K562 (cell line): Measurements from ENCODE around the gene SETD5. TPM values are rescaled to one million over a fixed set of nuclear protein-coding genes. Genes with fewer than 3 reads are reported as not detected.

ENCODE experiments used
- EHMT2 ChIP-seq: fragments of 450-650 bp; IDR thresholded peaks from 2 replicates; pipeline ENCODE4 v1.6.1; 2018; ENCODE audit warnings: antibody characterized with exemption
- FOXM1 ChIP-seq, 2 experiments: fragments of 450-650 bp in 1 of 2; sonication (generic) in 1 of 2; formaldehyde crosslinking in 1 of 2; IDR thresholded peaks; 2 replicates each; pipeline versions ENCODE4 v1.6.1 to v1.9.0; 2017 to 2022; ENCODE audit warnings: low read depth in 2 of 2, mild to moderate bottlenecking in 2 of 2, missing genetic modification reagents in 1 of 2, moderate library complexity in 1 of 2
- HMBOX1 ChIP-seq: sonication (generic); IDR thresholded peaks from 2 replicates; pipeline ENCODE4 v1.6.1; 2016
- JUND ChIP-seq, 2 experiments: IDR thresholded peaks; 2 replicates in 1 of 2; 3 replicates in 1 of 2; pipeline ENCODE4 v1.6.1; 2011; ENCODE audit warnings: borderline replicate concordance in 2 of 2, low read depth in 2 of 2, low read length in 2 of 2, improper control_type of control experiment in 1 of 2, missing biosample characterization in 1 of 2, missing genetic modification characterization in 1 of 2, missing genetic modification reagents in 1 of 2
- MNT ChIP-seq, 2 experiments: fragments of 450-650 bp; conservative IDR thresholded peaks; 2 replicates each; pipeline ENCODE4 v1.6.1; 2017; ENCODE audit warnings: mild to moderate bottlenecking in 2 of 2, moderate library complexity in 2 of 2
- PKNOX1 ChIP-seq: fragments of 450-650 bp; IDR thresholded peaks from 2 replicates; pipeline ENCODE4 v1.6.1; 2016
- POLR2AphosphoS5 ChIP-seq: IDR thresholded peaks from 2 replicates; pipeline ENCODE4 v1.6.1; 2011; ENCODE audit warnings: mild to moderate bottlenecking, low read depth, low read length, moderate library complexity; ENCODE audit not compliant: control insufficient read depth, insufficient read depth
- SOX6 ChIP-seq: fragments of 450-650 bp; IDR thresholded peaks from 2 replicates; pipeline ENCODE4 v1.6.1; 2014; ENCODE audit warnings: mild to moderate bottlenecking
- ZBED1 ChIP-seq: IDR thresholded peaks from 2 replicates; pipeline ENCODE4 v1.6.1; 2014
- polyA plus RNA-seq, 8 experiments: library from polyadenylated mRNA; depleted of rRNA in 4 of 8; stranded (reverse) in 5 of 8; unstranded in 3 of 8; fragments of >200 nt; fragmentation: Nextera tagmentation in 2 of 8; fragmentation: Illumina TruSeq in 1 of 8; extraction: Ambion mirVana in 2 of 8; extraction: Trizol in 1 of 8; gene quantifications; 2 replicates each; pipeline versions ENCODE4 v1.2.1 to v1.2.3, GENCODE V29; 2011 to 2014; ENCODE audit warnings: inconsistent platforms in 1 of 8, missing spikeins in 1 of 8
- total RNA-seq, 7 experiments: library from RNA; depleted of rRNA in 6 of 7; stranded (reverse); fragments of >200 nt in 6 of 7; fragmentation: Illumina TruSeq in 2 of 7; extraction: Trizol in 2 of 7; gene quantifications; 2 replicates each; pipeline versions ENCODE4 v1.2.1 to v1.2.3, GENCODE V29; 2011 to 2021; ENCODE audit warnings: low replicate concordance in 1 of 7

SETD5 gene
- total and polyA plus RNA-seq, 9 of the 15 experiments (the other 6 are each of a cell fraction or from before 2014, with no cell fraction given) = 20.8 to 135 (median 87.2) TPM

GRCh38 chr3:9361691-9362388, 35.6 kb upstream of the SETD5 start (continued):
- peak; percentile 68; the same call in 1 of the 2 replicates for TF ChIP-seq EHMT2
- peak; percentile 77 for TF ChIP-seq HMBOX1
- TF ChIP-seq MNT (conservative IDR thresholded peaks at IDR 0.05) = 0 out of 4 replicates have a peak, but pooled peaks of 1 of the 2 experiments have one; percentile 14
- peak; percentile 37; the same call in 1 of the 2 replicates for TF ChIP-seq JUND (IDR thresholded peaks at IDR 0.05; ENCODE audit: borderline replicate concordance, low read depth, low read length)
- TF ChIP-seq JUND (tag; IDR thresholded peaks at IDR 0.05; ENCODE audit: borderline replicate concordance, low read depth, low read length) = peak; percentile 28; the same call in 1 of the 3 replicates
- peak; percentile 35; the same call in 1 of the 2 replicates for TF ChIP-seq POLR2AphosphoS5
- TF ChIP-seq ZBED1 = no peak
- TF ChIP-seq FOXM1 (IDR thresholded peaks at IDR 0.05; ENCODE audit: low read depth) = peak; percentile 34; the same call in 1 of the 2 replicates
- TF ChIP-seq FOXM1 (CRISPR knock-in tag; IDR thresholded peaks at IDR 0.05; ENCODE audit: low read depth) = no peak
- TF ChIP-seq SOX6 = 0 out of 2 replicates have a peak, but pooled peaks have one; percentile 9
- no peak; the same call in 1 of the 2 replicates for TF ChIP-seq PKNOX1
